ENCODE data around the gene ATG13.

ATG13 gene

DNA sequence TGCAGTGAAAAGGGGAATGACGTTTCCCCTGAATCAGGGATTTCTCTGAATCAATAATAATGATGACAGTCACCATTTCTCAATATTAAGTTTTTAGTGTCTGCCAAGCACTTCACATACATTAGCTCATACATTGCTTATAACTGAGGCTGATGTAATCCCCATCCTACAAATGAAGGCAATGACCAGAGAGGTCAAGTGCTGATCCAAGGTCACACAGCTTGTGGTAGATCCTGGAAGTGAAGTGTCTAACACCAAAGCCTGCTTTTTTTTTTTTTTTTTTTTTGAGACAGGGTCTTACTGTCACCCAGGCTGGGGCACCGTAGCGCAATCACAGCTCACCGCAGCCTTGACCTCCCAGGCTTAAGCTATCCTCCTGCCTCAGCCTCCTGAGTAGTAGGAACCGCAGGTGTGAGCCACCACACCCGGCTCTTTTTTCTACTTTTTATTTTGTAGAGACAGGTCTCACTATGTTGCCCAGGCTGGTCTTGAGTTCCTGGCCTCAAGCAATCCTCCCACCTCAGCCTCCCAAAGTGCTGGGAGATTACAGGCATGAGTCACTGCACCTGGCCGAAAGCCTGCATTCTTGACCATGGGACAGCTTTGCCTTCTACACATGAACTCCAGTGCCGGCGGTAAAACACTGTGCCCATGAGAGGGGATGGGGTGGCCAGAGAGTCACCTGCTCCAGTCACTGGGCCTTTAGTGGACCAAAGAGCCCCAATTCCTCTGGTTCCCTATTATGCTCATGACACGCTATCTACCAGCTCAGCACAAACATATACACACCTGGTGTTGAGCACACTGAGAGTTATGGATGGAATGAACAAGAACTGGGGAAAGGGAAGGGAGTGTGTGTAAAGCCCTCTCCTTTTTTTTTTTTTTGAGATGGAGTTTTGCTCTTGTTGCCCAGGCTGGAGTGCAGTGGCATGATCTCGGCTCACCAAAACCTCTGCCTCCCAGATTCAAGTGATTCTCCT, 65.7 kb downstream of the ATG13 start:
- Histone ChIP-seq H2BK5ac (ENCODE audit: low read length) (no peak overlapping the region), H3K27ac (ENCODE audit: low read depth, low read length) (no peak overlapping the region), H3K4me2 (ENCODE audit: low read length) (no peak overlapping the region), H3K4ac (ENCODE audit: low read depth, low read length) (no peak overlapping the region), H3K4me3 (ENCODE audit: low read length) (no peak overlapping the region), H3K9ac (ENCODE audit: low read length) (no peak overlapping the region), H2BK120ac (ENCODE audit: low read depth, low read length) (no peak overlapping the region), H3K79me2 (ENCODE audit: control insufficient read depth, insufficient read depth, low read length) (no peaks in the 10 kb centered on the region), H3K18ac (ENCODE audit: low read length) (no peak overlapping the region), H3K56ac (ENCODE audit: low read length) (no peak overlapping the region), H4K8ac (ENCODE audit: low read depth, low read length) (no peak overlapping the region), H2BK15ac (replicated peaks; ENCODE audit: low read depth) (no peak overlapping the region), H3K79me1 (ENCODE audit: low read length) (no peaks in the 10 kb centered on the region), H3K4me1 (ENCODE audit: control insufficient read depth, low read depth, low read length) (no peaks in the 10 kb centered on the region), H2AK5ac (ENCODE audit: low read length) (no peak overlapping the region), H3K23ac (ENCODE audit: low read length) (no peak overlapping the region), H4K5ac (ENCODE audit: low read length) (no peak overlapping the region), H3K27me3 (ENCODE audit: insufficient read depth, low read length, poor library complexity) (no peaks in the 10 kb centered on the region), H3K36me3 (ENCODE audit: control insufficient read depth, insufficient read depth, low read length) (peaks cover 4% of the 10 kb centered on the region)
- WGBS (ENCODE audit: extremely low coverage, insufficient coverage, low lambda C conversion rate), result no CpG with 5 or more reads among the region's 11 CpGs
- DNase-seq, result no peak

DNA sequence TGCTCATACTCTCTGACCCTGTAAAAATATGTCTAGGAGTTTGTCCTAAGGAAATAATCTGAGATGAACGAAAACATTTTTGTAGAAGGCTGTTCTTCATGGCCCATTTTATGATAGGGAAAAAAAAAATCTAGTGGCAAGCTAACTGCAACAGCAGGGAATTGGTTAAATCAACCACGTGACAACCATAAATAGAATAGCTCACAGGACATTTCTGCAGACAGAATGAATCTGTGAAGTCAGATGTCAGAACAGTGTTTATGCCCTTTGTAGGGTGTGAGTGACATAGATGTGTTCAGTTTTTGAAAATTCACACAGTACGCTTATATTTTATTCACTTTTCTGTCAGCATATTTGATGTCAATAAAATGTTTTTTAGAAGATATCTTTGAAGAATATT, 67.0 kb downstream of the ATG13 start:
- Histone ChIP-seq H3K4me1 (ENCODE audit: control insufficient read depth, low read depth, low read length) (no peaks in the 10 kb centered on the region), H3K36me3 (ENCODE audit: control insufficient read depth, insufficient read depth, low read length) (peaks cover 2% of the 10 kb centered on the region), H3K4me3 (ENCODE audit: low read length) (no peak overlapping the region), H3K9ac (ENCODE audit: low read length) (no peak overlapping the region), H3K4ac (ENCODE audit: low read depth, low read length) (no peak overlapping the region), H3K79me2 (ENCODE audit: control insufficient read depth, insufficient read depth, low read length) (no peaks in the 10 kb centered on the region), H3K4me2 (ENCODE audit: low read length) (no peak overlapping the region), H3K56ac (ENCODE audit: low read length) (no peak overlapping the region), H3K79me1 (ENCODE audit: low read length) (no peaks in the 10 kb centered on the region), H3K27ac (ENCODE audit: low read depth, low read length) (no peak overlapping the region), H2BK120ac (ENCODE audit: low read depth, low read length) (no peak overlapping the region), H2AK5ac (ENCODE audit: low read length) (no peak overlapping the region), H3K27me3 (ENCODE audit: insufficient read depth, low read length, poor library complexity) (no peaks in the 10 kb centered on the region), H3K23ac (ENCODE audit: low read length) (no peak overlapping the region), H2BK15ac (replicated peaks; ENCODE audit: low read depth) (no peak overlapping the region), H3K18ac (ENCODE audit: low read length) (no peak overlapping the region), H4K8ac (ENCODE audit: low read depth, low read length) (no peak overlapping the region), H4K5ac (ENCODE audit: low read length) (no peak overlapping the region), H2BK5ac (ENCODE audit: low read length) (no peak overlapping the region)
- no CpG with 5 or more reads among the region's 3 CpGs for WGBS (ENCODE audit: extremely low coverage, insufficient coverage, low lambda C conversion rate)
- no peak for DNase-seq

DNA sequence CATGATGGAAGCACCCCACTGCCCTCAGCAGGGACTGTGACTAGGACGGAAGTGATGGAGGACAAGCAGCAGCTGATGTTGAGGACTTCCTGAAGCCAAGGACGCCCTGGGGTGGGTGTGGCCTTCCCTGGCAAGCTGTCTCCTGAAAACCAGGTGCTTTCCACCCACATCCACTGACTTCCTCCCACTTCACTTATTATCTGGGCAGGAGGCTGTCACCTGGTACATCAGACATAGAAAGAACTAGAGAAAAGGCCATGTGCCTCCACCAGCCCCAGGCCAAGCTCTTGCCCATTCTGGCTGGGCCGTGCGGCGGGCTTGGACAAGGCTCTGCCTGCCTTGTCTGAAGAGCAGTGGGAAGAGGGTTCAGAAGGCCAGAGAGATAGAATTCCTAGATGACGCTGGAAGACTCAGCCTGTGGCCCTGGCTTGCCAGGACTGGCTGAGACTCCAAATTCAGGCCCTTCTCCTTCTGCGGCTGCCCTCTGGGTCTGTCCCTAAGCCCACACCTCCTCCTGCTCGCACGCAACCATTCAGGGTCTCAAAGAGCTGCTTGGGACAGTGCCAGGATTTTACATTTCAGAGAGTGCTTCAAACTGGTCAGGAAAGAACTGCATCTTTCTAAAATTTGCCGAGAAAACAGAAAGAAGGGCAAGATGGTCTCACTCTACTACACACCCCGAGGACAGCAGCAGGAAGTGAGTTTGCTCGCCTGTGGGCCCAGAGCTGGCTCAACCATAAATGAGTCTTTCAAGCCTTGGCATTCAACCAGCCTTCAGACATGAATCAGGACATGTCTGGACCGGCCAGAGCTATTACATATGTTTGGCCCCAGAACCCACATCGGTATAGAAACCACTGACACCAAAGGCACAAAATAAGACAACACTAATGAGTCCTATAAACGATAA, 69.8 kb downstream of the ATG13 start:
- H3K23ac ChIP-seq (ENCODE audit: low read length), result no peak overlapping the region
- no peaks in the 10 kb centered on the region for H3K4me1 ChIP-seq (ENCODE audit: control insufficient read depth, low read depth, low read length)
- no peak overlapping the region for H2AK5ac ChIP-seq (ENCODE audit: low read length)
- H3K79me1 ChIP-seq (ENCODE audit: low read length), result no peaks in the 10 kb centered on the region
- no peak overlapping the region for H3K4me3 ChIP-seq (ENCODE audit: low read length)
- H3K4me2 ChIP-seq (ENCODE audit: low read length), result no peak overlapping the region
- no peak overlapping the region for H3K27ac ChIP-seq (ENCODE audit: low read depth, low read length)
- no peak overlapping the region for H2BK5ac ChIP-seq (ENCODE audit: low read length)
- DNase-seq, result no peak
- no peak overlapping the region for H3K18ac ChIP-seq (ENCODE audit: low read length)
- no CpG with 5 or more reads among the region's 15 CpGs for WGBS (ENCODE audit: extremely low coverage, insufficient coverage, low lambda C conversion rate)
- H3K56ac ChIP-seq (ENCODE audit: low read length), result no peak overlapping the region
- H2BK15ac ChIP-seq (replicated peaks; ENCODE audit: low read depth), result no peak overlapping the region
- H3K4ac ChIP-seq (ENCODE audit: low read depth, low read length), result no peak overlapping the region
- H4K8ac ChIP-seq (ENCODE audit: low read depth, low read length), result no peak overlapping the region
- peaks cover 2% of the 10 kb centered on the region for H3K36me3 ChIP-seq (ENCODE audit: control insufficient read depth, insufficient read depth, low read length)
- no peak overlapping the region for H3K9ac ChIP-seq (ENCODE audit: low read length)
- H3K79me2 ChIP-seq (ENCODE audit: control insufficient read depth, insufficient read depth, low read length), result no peaks in the 10 kb centered on the region
- H2BK120ac ChIP-seq (ENCODE audit: low read depth, low read length), result no peak overlapping the region
- no peak overlapping the region for H4K5ac ChIP-seq (ENCODE audit: low read length)
- no peaks in the 10 kb centered on the region for H3K27me3 ChIP-seq (ENCODE audit: insufficient read depth, low read length, poor library complexity)

DNA sequence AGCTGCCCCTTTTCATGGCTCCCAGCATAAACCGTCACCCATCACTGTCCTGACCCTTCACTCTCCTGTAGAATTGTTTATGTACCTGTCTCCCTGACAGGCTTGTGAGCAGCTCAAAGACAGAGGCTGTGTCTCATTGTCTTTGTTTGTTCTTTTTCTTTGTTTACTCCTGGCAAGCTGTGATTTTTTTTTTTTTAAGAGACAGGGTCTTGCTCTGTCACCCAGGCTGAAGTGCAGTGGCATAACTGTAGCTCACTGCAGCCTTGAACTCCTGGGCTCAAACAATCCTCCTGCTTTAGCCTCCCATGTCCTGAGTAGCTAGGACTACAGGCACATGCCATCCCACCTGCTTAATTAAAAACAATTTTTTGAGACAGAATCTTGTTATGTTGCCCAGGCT, 73.3 kb downstream of the ATG13 start:
- no peak overlapping the region for H3K9ac ChIP-seq (ENCODE audit: low read length)
- H3K18ac ChIP-seq (ENCODE audit: low read length), result no peak overlapping the region
- H3K4ac ChIP-seq (ENCODE audit: low read depth, low read length), result no peak overlapping the region
- H3K27ac ChIP-seq (ENCODE audit: low read depth, low read length), result no peak overlapping the region
- H3K79me1 ChIP-seq (ENCODE audit: low read length), result no peaks in the 10 kb centered on the region
- no peaks in the 10 kb centered on the region for H3K4me1 ChIP-seq (ENCODE audit: control insufficient read depth, low read depth, low read length)
- no peak overlapping the region for H3K23ac ChIP-seq (ENCODE audit: low read length)
- WGBS (ENCODE audit: extremely low coverage, insufficient coverage, low lambda C conversion rate), result no CpG with 5 or more reads among the region's 1 CpG
- DNase-seq, result no peak
- H3K27me3 ChIP-seq (ENCODE audit: insufficient read depth, low read length, poor library complexity), result no peaks in the 10 kb centered on the region
- H3K56ac ChIP-seq (ENCODE audit: low read length), result no peak overlapping the region
- H2BK15ac ChIP-seq (replicated peaks; ENCODE audit: low read depth), result no peak overlapping the region
- H4K5ac ChIP-seq (ENCODE audit: low read length), result no peak overlapping the region
- no peak overlapping the region for H3K4me2 ChIP-seq (ENCODE audit: low read length)
- no peak overlapping the region for H4K8ac ChIP-seq (ENCODE audit: low read depth, low read length)
- H3K4me3 ChIP-seq (ENCODE audit: low read length), result no peak overlapping the region
- no peak overlapping the region for H2BK120ac ChIP-seq (ENCODE audit: low read depth, low read length)
- no peaks in the 10 kb centered on the region for H3K79me2 ChIP-seq (ENCODE audit: control insufficient read depth, insufficient read depth, low read length)
- H2BK5ac ChIP-seq (ENCODE audit: low read length), result no peak overlapping the region
- H3K36me3 ChIP-seq (ENCODE audit: control insufficient read depth, insufficient read depth, low read length), result peaks cover 7% of the 10 kb centered on the region
- no peak overlapping the region for H2AK5ac ChIP-seq (ENCODE audit: low read length)

DNA sequence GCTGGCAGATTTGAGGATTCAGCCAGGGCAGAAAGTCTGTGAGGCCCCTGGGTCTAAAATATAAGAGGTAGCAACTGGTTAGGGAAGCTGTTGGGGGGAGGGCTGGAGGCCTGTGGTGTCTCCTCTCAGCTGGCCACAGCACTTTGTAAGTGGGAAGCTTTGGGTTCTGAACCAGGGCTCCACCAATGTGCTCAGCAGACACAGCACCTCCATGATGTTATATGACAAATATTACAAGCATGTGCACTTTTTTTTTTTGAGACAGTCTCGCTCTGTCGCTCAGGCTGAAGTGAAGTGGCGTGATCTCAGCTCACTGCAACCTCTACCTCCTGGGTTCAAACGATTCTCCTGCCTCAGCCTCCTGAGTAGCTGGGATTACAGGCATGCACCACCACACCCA, 75.1 kb downstream of the ATG13 start:
- no peak overlapping the region for H3K27ac ChIP-seq (ENCODE audit: low read depth, low read length)
- H3K18ac ChIP-seq (ENCODE audit: low read length), result no peak overlapping the region
- H3K4me2 ChIP-seq (ENCODE audit: low read length), result no peak overlapping the region
- H3K79me2 ChIP-seq (ENCODE audit: control insufficient read depth, insufficient read depth, low read length), result no peaks in the 10 kb centered on the region
- no peaks in the 10 kb centered on the region for H3K27me3 ChIP-seq (ENCODE audit: insufficient read depth, low read length, poor library complexity)
- WGBS (ENCODE audit: extremely low coverage, insufficient coverage, low lambda C conversion rate), result no CpG with 5 or more reads among the region's 4 CpGs
- no peak overlapping the region for H3K4ac ChIP-seq (ENCODE audit: low read depth, low read length)
- H3K23ac ChIP-seq (ENCODE audit: low read length), result no peak overlapping the region
- no peak overlapping the region for H3K4me3 ChIP-seq (ENCODE audit: low read length)
- peaks cover 7% of the 10 kb centered on the region for H3K36me3 ChIP-seq (ENCODE audit: control insufficient read depth, insufficient read depth, low read length)
- no peak overlapping the region for H4K5ac ChIP-seq (ENCODE audit: low read length)
- no peak overlapping the region for H2BK120ac ChIP-seq (ENCODE audit: low read depth, low read length)
- no peak overlapping the region for H2BK15ac ChIP-seq (replicated peaks; ENCODE audit: low read depth)
- no peaks in the 10 kb centered on the region for H3K79me1 ChIP-seq (ENCODE audit: low read length)
- no peak overlapping the region for H2AK5ac ChIP-seq (ENCODE audit: low read length)
- H4K8ac ChIP-seq (ENCODE audit: low read depth, low read length), result no peak overlapping the region
- no peak overlapping the region for H3K9ac ChIP-seq (ENCODE audit: low read length)
- H2BK5ac ChIP-seq (ENCODE audit: low read length), result no peak overlapping the region
- no peak for DNase-seq
- no peaks in the 10 kb centered on the region for H3K4me1 ChIP-seq (ENCODE audit: control insufficient read depth, low read depth, low read length)
- no peak overlapping the region for H3K56ac ChIP-seq (ENCODE audit: low read length)

All from mesendoderm (in vitro differentiated cells).